Measurements from ENCODE around the gene LMAN2L.
"Not testable (repeated sequence)": the region's sequence is repeated elsewhere in the genome, so short reads cannot be mapped to it uniquely, and the experiment has no call there.

LMAN2L gene

DNA sequence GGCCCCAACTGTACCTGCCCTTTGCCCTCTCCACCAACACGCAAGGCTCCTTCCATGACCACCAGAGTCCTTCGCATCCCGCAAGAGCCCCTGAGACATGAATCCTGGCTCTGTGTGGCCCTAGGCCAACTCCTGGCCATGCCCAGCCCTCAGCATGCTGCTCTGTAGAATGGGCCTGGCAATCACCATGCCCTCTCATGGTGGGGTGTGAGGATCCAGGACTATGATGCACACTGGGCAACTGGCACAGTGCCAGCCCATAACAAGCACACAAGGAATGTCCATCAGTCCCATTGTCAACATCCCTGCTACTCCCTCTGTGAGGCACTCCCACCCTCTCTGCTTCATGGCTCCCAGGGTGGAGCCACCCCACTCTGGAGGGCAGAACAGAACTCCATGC lies 52.6 kb downstream of the LMAN2L start:
- no peak for DNase-seq

DNA sequence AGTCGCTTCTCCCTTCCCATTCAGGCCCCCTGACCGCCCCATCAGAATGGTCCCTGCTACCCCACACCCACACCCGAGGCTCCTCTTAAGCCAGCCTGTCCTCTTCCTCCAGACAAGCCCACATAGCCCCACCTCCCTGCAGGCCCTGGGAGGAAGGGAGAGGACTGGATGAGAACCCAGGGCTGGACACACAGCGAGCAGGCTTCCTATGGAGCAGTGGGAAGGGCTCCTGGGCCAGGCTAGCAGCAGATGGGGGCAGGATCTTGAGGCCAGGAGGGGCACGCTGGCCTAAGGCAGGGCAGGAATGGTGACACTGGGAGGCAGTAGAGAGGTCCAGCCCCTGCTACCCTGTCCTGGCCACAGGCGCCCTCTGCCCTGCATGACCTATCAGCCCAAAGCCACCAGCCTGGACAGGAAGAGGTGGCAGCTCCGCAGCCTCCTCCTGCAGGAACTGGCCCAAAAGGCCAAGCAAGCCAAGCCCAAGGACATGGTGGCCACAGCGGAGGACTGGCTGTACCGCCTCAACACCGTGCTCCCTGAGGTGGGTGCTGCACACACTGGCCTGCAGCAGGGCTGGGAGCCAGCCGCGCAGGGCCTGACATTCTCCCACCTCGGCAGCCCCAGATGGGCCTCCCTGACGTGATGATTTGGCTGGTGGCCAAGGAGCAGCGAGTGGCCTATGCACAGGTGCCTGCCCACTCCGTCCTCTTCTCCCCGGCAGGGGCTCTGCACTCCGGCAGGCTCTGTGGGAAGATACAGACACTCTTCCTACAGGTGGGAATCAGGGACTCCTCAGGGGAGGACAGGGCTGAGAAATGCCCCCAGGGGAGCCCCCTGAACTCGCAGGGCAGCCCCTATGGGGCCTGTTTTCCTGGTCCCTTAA lies 54.0 kb downstream of the LMAN2L start:
- DNase-seq: no peak

DNA sequence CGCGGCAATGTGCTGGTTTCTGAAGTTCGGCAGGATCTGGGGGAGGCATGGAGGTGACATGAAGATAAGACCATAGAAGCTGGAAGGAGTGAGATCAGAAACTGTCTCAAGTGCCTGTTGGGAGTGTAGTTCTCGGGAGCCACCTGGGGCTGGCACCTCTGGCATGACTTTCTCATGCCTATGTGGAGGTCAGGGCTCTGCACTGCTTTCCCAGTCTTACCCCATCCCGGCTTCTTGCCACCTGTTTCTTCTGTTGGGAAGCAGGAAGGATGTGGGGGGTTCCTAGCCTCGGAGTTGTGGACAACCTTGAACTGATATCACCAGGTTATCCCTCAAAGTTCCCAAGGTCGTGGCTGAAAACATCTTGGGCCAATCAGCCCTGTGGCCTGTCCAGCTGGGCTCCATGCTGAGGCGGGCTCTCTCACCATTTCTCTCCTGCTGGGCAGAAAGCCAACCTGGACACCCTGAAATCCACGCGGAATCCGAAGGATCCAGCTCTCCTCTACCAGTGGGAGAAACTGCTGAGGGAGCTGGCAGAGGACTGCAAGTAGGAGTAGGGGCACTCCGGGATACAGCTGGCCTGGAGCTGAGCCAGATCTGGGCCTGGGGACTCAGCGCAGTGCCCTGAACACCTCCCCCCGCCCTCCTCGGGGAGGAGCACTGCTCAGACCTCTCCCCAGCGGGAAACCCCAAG lies 54.8 kb downstream of the LMAN2L start:
- DNase-seq: no peak

DNA sequence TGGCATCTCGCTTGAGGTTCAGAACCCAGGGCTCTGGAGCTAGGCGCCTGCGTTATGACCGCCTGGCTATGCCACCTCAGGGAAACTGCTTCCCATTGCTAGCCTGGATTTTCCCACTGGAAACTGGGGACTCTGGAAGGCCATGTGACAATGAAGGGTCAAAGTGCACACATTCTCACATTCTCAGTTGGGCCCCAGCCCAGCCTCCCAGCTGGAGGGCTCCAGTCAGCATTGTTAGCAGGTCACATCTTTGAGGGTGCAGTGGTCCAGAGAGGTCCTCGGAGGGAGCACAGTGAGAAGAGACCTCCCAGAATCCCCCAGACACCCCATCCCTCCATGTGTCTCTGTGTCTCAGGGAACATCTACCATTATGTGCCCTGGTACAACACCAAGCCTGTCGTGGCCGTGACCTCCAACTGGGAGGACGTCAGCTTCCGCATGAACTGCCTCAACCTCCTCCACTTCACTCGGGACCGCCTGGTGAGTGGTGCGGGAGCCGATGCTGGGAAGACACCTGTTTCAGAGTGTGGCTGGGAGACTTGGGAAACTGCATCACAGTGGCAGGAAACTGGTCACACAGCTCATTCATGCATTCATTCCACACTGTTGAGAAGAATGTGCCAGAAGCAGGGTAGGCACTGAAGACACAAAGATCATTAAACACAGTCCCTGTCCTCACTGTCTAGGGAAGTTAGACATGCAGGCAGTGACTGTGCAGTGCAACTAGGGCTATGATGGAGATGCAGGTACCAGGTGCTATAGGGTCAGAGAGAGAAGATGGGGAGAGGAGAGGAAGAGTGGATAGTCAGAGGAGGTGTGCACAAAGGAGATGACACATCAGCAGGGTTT lies 55.7 kb downstream of the LMAN2L start:
- DNase-seq: no peak

DNA sequence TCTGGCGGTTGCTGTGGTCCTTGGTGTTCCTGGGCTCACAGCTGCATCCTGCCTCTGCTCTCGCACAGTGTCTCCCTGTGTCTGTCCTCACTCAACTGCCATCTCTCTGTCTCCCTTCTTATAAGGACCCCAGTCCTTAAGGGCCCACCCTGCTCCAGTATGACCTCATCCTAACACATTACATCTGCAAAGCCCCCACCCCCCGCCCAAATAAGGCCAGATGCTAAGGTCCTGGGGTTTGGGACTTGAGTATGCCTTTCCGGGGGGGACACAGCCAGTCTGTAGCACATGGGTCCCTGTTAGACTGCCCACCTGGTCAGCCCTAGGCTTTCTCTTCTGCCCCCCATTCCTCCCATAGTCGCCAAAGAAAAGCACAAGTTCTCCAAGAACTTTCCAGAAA lies 56.6 kb downstream of the LMAN2L start:
- no peak for DNase-seq

DNA sequence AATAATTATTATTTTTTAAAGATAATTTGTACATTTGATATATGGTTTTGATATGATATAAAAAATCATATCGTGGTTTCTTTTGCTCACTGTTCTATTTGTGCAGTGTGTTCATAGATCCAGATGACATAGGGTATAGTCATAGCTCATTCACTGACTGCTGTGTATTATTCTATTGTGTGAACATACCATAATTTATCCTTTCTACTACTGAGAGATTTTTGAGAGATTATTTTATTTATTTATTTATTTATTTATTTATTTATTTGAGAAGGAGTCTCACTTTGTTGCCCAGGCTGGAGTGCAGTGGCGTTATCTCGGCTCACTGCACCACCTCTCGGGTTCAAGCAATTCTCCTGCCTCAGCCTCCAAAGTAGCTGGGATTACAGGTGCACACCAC lies 58.3 kb downstream of the LMAN2L start:
- no peak for DNase-seq

DNA sequence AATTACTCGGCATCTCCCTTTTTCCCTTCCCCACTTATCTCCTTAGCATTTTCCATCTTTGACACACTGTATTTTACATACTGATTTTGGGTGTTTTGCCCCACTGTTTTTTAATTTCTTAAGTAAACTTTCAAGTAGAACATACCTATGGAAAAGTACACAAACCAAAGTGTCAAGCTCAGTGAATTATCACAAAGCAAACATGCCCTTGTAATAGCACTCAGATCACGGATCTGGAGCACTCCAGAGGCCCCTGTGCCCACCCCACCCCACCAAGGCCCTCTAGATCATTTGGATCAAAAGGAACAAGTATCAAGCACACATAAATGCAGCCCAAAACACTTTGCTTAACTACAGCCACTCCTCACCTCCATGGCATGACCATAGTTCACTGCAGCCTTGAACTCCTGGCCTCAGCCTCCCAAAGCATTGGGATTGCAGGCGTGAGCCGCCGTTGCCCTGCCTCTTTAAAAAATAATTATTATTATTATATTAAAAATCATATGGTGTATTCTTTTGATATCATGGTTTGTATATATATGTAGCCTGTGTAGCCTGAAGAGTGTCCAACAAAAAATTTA lies 59.2 kb downstream of the LMAN2L start:
- no peak for DNase-seq

DNA sequence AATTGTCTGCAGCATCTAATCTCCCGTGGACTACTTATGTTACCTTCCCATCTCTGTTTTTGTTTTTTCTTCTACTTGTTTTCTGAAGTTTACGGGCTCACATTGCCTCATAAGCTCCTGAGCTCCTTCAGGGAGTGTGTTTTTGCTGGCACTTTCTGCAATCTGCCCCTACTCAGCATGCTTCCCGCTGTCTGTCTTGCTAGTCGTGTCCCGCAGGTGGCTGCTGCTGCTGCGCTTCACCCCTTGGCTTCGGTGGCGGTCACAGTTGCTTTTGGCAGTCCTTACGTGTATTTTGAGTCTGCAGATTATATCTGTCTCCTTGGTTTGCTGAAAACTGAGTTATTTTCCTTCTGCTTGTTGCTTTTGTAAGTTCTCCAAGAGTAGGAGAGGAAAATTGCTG lies 60.0 kb downstream of the LMAN2L start:
- DNase-seq: no peak

DNA sequence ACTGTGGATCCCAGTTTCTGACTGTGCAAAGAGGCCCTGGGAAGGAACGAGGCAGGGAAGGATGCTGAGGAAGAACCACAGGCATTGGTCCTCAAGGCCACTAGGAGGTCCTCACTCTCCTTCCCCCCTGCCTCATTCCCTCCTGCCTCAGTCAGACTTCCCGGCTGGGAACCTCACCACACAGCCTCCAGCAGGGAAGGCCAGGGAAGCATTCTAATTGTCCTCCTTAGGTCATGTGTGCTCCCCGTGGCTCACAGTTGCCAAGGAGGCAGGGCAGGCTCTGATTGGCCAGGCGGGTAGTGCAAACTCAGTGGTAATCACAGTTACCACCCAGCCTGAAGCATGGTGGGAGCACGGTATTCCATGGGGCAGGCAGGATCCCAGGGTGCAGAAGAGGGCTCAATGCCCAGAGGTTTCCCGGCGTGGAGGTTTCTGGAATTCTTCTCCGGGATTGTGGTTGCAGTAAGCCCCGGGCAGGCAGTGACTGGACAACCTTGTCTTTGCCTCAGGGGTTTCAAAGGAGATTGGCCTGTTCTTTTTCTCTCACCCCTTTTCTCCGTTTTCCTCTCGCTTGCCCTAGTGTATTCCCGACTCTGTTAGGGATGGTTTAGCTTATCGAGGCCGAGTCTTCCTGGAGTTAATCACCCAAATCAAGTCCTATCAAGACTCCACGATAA lies 70.2 kb downstream of the LMAN2L start:
- DNase-seq: no peak

DNA sequence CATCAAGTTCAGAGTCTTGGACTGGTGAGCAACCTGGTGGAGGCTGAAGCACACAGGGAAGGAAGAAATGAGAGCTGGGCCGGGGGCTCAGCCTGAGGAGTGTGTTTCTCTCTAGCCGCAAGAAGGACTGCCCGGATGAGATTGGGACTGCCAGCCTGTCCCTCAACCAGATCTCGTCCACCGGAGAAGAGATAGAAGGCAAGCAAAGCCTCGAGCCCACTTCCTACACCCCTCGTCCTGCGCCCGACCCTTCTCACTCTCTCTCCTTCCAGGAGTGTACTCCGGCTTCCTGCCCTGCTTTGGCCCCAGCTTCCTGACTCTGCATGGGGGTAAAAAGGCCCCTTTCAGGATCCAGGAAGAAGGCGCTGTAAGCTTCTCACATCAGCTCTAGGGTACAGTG lies 71.1 kb downstream of the LMAN2L start:
- DNase-seq: no peak

DNA sequence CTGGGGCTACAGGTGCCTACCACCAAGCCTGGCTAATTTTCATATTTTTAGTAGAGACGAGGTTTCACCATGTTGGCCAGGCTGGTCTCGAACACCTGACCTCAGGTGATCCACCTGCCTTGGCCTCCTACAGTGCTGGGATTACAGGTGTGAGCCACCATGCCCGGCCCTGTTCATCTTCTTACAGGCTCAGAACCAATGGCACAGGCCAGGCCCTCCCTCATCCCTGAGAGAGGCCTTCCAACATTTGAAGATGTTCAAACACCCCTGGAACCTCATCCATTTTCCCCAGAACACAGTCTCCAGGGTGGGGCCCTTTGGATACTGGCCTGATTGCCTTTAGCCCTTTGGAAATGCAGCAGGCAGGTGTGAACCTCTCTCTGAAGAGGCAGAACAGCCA lies 74.1 kb downstream of the LMAN2L start:
- not testable (repeated sequence) for DNase-seq

DNA sequence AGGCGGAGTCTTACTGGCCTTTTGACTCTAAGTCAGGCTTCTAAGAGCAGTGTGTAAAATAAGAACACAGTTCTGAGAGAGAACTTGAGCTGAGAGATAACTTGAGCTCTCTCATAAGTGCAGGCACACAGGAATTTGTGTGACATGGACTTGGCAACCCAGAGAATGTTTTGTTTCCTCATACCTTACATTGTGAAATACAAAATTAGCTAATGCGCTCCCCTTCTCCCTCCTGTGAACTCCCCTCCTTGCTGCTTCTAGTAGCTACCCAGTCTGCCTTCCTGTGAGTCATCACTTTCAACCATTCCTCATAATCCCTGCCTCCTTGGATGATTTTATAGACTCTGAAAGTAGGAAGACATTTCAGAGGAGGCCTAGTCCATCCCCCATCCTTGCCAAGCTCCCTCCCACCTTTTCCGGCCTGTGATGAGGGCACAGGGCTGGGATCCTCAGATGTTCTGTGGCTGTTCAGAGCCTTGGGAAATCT lies 74.7 kb downstream of the LMAN2L start:
- no peak for DNase-seq

DNA sequence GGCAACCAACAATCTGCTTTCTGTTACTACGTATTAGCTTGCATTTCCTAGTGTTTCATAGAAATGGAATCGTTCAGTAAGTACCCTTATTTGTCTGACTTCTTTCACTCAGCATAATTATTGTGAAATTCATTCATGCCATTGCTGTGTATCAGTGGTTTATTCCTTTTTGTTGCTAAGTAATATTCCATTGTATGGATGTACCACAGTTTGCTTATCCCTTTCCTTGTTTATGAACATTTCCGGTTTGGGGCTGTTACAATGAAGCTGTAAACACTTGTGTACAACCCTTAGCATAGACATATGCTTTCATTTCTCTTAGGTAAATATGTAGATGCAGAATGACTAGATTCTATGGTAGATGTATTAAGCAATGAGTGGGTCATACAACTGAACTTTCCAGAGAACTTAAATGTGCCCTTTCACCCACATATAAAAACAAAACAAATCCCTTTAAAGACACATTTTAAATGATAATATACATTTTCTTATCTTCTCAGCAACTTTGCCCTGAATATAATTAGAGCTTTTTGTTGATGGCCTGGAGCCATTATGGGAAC lies 75.4 kb downstream of the LMAN2L start:
- no peak for DNase-seq

DNA sequence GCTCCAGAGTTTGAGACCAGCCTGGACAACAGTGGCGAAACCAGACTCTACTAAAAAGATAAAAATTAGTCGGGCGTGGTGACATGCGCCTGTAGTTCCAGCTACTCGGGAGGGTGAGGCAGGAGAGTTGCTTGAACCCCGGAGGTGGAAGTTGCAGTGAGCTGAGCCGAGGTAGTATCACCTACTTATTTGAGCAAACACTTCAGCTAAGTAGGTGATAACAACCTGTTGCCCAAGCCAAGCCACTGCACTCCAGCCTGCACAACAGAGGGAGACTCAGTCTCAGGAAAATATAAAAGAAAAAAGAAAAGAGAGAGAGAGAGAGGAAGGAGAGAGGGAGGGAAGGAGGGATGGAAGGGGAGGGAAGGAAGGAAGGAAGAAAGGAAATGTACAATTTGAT lies 76.0 kb downstream of the LMAN2L start:
- no peak for DNase-seq

DNA sequence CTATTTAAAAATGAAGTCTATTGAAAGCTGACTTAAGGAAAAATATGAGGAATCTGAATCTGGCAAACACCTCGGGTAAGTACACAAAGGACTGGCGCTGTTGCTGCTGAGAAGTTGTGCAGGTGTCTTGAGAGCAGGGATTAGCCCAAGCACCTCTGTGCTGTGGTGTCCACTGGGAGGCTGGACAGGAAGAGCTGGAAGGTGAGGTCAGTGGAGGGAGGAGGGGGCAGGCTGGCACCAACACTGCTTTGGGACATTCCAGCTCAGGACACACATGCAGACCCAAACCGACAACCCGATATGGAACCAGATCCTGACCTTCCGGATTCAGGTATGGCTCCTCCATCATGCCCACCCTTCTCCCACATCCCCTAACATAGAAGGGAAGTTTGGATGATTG lies 76.7 kb downstream of the LMAN2L start:
- no peak for DNase-seq

DNA sequence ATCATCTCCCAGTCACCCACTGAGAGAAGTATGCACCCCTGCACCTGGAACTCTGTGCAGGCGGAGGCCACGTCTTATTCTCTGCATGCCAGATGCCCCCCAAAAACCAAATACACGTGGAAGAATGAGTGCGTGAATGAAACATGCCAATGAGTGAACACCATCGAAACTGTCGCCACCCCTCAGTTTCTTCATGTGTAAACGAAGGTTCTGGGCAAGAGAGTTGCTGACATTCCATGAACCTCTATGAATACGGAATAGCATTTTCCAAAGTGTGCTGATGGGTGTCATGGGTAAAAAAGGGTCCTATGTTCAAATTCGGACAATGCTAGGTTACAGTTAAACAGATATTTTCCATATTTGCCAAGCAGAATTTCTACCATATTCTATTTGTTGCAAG lies 77.5 kb downstream of the LMAN2L start:
- DNase-seq: no peak

DNA sequence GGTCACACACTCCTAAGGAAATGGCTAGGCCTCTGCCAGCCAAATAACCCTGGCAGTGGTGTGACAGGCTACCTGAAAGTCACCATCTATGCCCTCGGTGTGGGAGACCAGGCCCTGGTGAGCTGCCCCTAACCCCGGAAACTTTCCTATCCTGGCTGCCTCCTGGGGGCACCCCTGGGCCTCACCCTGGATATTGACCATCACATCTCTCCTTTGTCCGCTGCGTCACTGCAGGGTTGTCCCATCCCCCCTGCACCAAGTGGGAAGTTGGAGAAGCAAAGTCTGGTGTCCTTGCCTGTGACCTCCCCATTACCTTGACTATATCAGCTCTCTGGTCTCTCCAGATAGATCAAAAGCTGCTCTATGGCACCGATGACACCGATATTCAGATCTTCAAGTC lies 78.5 kb downstream of the LMAN2L start:
- no peak for DNase-seq

DNA sequence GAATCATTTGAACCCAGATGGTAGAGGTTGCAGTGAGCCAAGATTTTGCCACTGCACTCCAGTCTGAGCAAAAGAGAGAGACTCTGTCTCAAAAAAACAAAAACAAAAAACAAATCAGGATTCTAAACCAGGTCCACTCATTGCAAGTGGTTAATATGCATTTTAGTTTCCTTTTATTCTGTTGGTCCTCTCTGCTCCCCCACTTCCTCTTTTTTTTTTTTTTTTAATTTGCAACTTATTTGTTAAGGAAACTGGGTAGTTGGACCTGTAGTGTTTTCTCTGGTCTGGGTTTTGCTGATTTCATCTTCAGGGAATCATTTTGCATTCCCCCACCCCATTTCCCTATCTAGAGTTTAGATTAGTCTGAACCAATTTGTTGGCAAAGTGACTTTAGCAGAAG lies 83.3 kb downstream of the LMAN2L start:
- DNase-seq: no peak

Data from stimulated activated naive CD4-positive, alpha-beta T cell treated with Interleukin-2 at 50 U/mL for 16 hours (primary cell).